ENCODE data around the gene MIA2.

The MIA2 gene

DNA sequence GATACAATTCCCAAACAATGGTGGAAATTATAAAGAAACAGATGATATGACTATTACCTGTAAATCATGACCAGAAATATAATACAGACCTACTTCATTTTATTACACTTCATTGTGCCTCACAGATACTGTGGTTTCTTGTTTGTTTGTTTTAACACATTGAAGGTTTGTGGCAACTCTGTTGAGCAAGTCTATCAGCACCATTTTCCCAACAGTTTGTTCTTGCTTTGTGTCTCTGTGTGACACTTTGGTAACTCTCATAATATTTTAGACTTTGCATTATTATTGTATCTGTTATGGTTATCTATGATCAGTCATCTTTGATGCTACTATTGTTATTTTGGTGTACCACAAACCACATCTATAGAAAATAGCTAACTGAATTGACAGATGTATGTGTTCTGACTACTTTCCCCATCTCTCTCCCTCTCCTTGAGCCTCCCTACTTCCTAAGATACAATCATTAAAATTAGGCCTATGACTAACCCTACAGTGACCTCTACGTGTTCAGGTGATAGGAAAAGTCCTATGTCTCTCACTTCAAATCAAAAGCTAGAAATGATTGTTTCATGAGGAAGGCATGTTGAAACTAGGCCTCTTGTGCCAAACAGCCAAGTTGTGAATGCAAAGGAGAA lies 149.4 kb downstream of the MIA2 start:
- DNase-seq (ENCODE audit: low read depth in 1 of 2, low spot score in 1 of 2), result no peak

DNA sequence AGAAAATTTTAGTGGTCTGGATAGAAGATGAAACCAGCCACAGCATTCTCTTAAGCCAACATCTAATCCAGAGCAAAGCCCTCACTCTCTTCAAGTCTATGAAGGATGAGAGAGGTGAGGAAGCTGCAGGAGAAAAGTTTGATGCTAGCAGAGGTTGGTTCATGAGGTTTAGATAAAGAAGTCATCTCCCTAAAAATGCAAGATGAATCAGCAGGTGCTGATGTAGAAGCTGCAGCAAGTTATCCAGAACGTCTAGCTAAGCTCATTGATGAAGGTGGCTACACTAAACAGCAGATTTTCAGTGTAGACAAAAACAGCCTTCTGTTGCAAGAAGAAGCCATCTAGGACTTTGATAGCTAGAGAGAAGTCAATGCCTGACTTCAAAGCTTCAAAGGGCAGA lies 150.0 kb downstream of the MIA2 start:
- DNase-seq (ENCODE audit: low read depth in 1 of 2, low spot score in 1 of 2), result no peak

DNA sequence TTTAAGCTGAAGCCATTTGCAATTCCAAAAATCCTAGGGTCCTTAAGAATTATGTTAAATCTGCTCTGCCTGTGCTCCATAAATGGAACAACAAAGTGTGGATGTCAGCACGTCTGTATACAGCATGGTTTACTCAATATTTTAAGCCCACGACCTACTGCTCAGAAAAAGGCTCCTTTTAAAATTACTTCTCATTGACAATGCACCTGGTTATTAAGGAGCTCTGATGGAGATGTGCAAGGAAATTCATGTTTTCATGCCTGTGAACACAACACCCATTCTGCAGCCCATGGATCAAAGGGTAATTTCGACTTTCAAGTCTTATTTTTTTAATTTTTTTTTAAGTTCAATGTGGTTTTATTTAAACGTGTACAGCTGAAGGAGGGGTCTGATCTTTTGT lies 150.5 kb downstream of the MIA2 start:
- DNase-seq (ENCODE audit: low read depth in 1 of 2, low spot score in 1 of 2), result no peak

DNA sequence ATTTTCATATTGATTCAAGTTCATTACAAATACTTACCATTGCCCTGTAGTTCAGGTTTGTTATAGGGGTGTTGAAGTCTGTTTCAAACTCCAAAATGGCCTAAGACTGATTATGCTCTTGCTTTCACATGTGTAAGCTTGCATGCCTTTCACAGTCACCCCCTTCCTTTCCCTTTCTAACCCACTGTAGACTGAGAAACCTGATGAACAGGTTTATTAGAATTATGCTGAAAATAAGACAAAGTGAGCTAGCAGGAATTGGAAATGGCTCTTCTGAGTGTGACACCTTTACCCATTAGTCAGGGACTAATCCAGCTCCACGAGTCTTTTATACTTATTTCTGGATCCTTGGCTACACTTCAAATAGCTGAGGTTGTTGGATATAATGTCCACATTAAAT lies 159.6 kb downstream of the MIA2 start:
- DNase-seq (ENCODE audit: low read depth in 1 of 2, low spot score in 1 of 2), result no peak

- no peak for DNase-seq (ENCODE audit: low read depth in 1 of 2, low spot score in 1 of 2)
These were observed 162.0 kb downstream of the MIA2 start for GRCh38 chr14:39395555-39396254.

- no peak for DNase-seq (ENCODE audit: low read depth in 1 of 2, low spot score in 1 of 2)
These were observed 162.7 kb downstream of the MIA2 start for GRCh38 chr14:39396448-39396847.

GRCh38 chr14:39398382-39398781 lies 164.7 kb downstream of the MIA2 start:
- no peak for DNase-seq (ENCODE audit: low read depth in 1 of 2, low spot score in 1 of 2)

DNA sequence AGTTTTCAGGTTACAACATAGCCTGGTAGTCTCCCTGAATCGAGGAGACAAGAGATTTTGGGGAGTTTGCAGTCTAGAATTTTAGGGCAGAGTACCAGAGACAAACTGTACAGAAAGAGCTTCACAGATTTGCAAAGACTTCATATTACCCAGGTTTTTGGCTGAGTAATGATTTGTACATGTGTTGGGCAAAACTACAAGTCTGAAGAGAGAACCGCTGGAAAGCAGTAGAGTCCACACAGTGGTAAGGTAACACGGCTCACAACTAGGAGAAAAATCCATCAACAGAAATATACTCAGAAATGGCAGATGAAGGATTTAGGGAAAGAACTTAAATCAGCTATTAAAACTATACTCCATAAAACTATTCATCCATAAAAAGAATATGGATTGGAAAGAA lies 172.8 kb downstream of the MIA2 start:
- no peak for DNase-seq (ENCODE audit: low read depth in 1 of 2, low spot score in 1 of 2)

DNA sequence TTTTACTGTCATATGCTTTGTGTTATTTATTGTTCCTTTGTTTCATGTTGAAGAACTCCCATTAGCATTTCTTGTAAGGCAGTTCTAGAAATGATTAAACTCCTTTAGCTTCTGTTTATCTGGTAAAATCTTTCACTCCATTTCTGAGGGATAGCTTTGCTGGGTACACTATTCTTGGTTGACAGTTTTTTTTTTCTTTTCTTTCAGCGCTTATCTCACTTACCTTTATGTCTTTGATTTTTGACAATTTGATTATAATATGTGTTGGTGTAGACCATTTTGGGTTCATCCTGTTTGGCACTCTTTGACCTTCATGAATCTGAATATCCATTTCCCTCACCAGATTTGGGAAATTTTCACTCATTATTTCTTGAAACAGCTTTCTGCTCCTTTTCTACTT lies 182.4 kb downstream of the MIA2 start:
- DNase-seq (ENCODE audit: low read depth in 1 of 2, low spot score in 1 of 2), result no peak

DNA sequence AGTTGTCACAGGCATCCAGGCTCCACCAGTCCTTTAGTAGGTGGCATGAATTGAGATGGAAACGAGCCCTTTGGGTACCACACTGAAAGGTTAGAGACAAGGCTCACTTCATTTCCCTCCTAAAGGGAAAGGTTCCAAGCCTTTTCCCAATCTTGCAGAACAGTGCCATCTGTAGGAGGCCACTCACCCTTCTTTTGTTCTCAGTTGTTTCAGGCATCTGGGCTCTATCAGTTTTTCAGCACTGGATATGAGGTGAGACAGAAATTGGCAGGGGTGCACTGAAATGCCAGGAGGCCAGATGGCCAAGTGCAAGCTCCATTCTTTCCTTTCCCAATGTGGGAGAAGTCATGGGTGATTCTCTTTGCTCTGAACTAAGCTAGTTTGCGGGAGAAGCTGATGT lies 183.3 kb downstream of the MIA2 start:
- no peak for DNase-seq (ENCODE audit: low read depth in 1 of 2, low spot score in 1 of 2)

GRCh38 chr14:39419272-39419671 lies 185.6 kb downstream of the MIA2 start:
- DNase-seq (ENCODE audit: low read depth in 1 of 2, low spot score in 1 of 2), result no peak

DNA sequence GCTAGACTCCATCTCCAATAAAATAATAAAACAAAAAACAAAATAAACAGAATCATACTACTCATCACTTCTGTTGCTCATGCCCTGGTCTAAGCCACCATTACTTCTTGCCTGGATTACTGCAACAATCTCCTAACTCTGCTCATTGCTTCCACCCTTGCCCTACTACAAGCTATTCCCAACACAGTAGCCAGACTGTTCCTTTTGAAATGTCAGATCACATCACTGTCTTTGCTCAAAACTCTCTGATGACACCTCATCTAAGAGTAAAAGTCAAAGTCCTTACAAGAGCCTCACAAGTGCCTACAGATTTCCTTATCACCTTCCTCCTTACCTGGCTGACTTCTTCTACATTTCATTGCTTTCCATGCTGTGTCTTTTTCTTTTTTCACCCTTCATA lies 188.5 kb downstream of the MIA2 start:
- DNase-seq (ENCODE audit: low read depth in 1 of 2, low spot score in 1 of 2), result no peak

GRCh38 chr14:39423793-39424192 lies 190.1 kb downstream of the MIA2 start:
- DNase-seq (ENCODE audit: low read depth in 1 of 2, low spot score in 1 of 2), result no peak

DNA sequence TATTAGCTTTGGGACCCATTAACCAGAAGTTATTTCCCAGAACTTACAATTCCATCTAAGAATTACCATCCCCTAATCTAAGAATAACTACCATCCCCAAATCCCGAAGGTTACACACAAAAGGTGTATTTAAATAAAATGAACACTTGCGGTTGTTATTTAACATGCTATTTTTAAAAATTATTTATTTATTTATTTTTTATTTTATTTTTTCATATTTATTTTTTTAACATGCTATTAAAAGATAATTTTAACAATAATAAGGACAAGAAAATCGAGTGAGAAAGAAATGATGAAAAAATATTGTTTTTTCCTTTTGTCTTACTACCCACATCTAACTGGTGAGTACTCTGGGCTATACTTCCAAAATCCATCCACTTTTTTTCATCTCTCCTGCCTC lies 192.2 kb downstream of the MIA2 start:
- no peak for DNase-seq (ENCODE audit: low read depth in 1 of 2, low spot score in 1 of 2)

DNA sequence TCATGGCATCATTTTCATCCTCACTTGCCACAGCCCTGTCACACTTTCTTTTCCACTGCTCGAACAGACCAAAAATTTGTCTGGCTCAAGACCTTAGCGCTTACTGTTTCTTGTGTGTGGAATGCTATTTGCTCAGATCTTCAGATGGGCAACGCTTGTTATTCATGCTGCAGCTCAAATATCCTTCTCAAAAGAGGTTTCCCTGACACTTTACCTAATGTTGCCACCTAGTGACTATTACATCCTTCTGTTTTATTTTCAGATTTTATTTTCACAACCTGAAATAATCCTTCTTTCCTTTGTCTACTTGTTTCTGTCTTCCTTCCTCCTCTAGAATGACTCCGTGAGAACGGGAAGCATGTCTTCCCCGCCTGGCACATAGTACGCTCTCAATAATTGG lies 192.9 kb downstream of the MIA2 start:
- no peak for DNase-seq (ENCODE audit: low read depth in 1 of 2, low spot score in 1 of 2)

DNA sequence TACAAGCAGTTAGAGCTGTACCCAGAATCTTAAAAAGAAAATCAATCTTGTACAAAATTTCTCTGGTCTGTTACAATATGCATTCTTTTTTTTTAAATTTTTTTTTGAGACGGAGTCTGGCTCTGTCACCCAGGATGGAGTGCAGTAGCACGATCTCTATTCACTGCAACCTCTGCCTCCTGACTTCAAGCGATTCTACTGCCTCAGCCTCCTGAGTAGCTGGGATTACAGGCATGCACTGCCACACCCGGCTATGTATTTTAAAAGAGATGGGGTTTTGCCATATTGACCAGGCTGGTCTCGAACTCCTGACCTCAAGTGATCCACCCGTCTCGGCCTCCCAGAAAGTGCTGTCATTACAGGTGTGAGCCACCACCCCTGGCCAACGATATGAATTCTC lies 194.4 kb downstream of the MIA2 start:
- no peak for DNase-seq (ENCODE audit: low read depth in 1 of 2, low spot score in 1 of 2)

DNA sequence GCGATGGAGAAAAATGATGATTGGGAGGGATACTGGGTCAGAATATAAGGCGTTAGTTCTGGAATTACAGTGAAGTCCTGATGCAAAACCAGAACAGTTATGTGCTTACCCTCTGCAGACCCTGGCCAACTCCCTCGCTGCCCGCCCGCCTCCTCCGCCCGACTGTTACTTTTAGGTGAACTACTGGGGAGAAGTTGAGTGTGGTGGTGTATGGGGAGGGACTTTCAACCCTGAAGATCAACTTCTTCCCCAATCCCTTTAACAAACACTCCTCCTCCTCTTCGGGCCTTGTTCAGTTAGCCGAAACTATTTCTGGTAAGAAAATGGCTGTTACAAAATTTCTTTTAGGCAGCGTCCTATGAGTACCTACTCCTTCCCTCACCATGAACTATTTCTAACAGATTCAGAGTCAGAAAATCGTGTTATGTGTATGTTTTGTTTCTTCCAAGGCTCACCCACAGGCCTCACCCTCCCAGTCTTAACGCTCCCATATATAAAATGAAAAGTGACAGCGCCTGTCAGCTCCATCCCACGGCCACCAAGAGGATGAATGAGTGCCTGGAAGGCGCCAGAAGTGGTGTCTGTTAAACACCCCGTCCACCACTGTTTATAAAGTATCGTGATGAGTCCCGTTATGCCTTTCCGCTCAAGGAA lies 197.2 kb downstream of the MIA2 start:
- DNase-seq (ENCODE audit: low read depth in 1 of 2, low spot score in 1 of 2), result no peak

- peak; percentile 17 to 20 for DNase-seq (ENCODE audit: low read depth in 1 of 2, low spot score in 1 of 2)
These were observed 197.9 kb downstream of the MIA2 start for GRCh38 chr14:39431416-39432178.

DNA sequence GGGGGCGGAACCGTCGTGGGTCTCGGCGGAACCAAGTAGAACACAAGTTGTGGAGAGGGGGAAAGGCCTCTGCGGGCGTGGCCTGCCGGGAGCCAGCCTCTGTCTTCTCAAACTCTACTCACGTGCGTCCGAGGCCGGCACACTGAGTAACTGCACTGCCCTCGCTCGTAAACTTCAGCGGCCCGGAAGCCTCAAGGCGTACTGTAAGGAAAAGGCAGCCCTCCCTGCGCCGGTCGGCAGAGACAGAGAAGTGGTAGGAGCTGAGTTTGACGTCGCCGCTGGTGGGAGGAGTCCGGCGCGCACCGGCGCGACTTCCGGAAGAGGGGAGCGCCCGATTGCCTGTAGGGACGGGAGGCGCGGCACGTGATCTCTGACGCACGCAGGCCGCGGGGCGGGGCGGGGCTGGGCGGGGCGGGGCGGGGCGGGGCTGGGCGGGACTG lies 198.5 kb downstream of the MIA2 start, which contains the start of gene FBXO33:
Gene FBXO33, minus strand, starts transcription at position 255 of the 440 bp plus-strand sequence. CDS start 271 bp downstream, outside the sequence.
- peak; percentile 91 to 94 for DNase-seq (ENCODE audit: low read depth in 1 of 2, low spot score in 1 of 2)

DNA sequence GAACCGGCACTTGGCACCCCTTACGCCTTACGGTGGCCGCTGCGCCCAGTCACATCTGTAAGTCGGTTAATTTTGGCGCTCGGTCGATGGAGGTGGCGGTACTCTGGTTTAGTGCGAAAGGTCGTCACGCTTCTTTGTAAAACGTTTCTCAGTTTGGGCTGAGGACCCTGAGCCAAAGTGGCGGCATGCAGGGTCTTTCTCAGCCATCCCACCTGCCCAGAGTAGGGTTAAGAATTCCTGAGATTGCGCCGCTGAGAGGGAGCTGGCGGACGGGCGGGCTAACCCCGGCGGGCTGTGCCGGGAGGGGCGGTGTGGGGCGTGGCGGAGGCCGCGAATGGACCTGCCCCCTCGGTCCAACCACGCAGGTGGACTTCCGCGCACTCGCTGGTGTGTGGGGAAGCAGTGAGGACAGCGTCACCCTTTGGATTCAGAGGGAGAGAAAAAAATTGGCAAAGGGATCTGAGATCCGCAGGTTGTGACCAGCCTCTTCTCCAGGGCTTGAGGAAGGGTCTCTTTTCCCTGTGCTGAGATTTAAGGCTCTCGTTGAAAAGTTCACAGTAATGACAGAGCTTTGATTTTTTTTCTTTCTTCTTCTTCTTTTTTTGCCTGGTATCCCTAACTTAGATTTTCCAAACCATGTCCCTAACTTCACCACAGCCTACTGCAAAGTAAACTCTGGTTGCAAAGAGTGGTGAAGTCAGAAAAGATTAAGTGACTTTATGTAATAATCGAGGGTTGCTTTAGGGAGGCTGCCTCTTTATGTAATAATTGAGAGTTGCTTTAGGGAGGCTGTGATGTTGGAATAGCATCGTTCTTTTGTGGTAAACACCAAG lies 199.1 kb downstream of the MIA2 start:
- peak; percentile 45 to 64 for DNase-seq (ENCODE audit: low read depth in 1 of 2, low spot score in 1 of 2)

DNA sequence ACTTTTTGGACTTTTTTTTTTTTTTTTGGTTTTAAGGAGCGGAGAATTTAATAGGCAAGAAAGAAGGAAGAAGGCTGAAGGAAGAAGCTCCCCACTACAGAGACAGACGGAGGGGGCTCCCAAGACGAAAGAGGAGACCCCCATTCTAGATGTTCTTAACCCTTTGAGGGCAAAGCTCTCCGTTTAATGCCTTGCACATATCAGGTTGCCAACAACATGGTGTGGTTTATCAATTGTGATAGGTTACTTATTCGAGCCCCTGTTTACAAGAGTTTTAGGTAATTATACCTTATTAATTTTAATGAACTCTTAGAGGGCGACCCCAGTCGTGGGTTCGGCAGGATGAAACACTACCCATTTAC lies 199.7 kb downstream of the MIA2 start:
- DNase-seq (ENCODE audit: low read depth in 1 of 2, low spot score in 1 of 2), result no peak
